ENCODE measurements around the gene FUT2. TPM values are rescaled to one million over a fixed set of nuclear protein-coding genes. Genes with fewer than 3 reads are reported as not detected.

FUT2 gene
- total and polyA plus RNA-seq, 2 of the 13 experiments (the other 11 are each of a cell fraction or from before 2014, with no cell fraction given), result 0.07 TPM; not detected in 1

GRCh38 chr19:48739404-48740163 lies 43.8 kb downstream of the FUT2 start:
- DNase-seq (ENCODE audit: low spot score), result no peak
- no peak overlapping the region for H3K4me3 ChIP-seq (replicated peaks in 1 of 3; ENCODE audit: insufficient read depth in 1 of 3, low read depth in 2 of 3, low read length in 3 of 3)
- WGBS (ENCODE audit: low lambda C conversion rate), result 88% methylated on average over 39 of the region's 51 CpGs
- no peak for ATAC-seq
- in situ Hi-C loops (cut with HindIII; ENCODE audit: extremely low pct_ligation_motif_present, low pct_unique_long_range_greater_than_20kb), result no loop called here
- H3K36me3 ChIP-seq (replicated peaks in 1 of 2; ENCODE audit: control insufficient read depth in 1 of 2, insufficient read depth in 2 of 2, low read length in 2 of 2), result no peaks in the 10 kb centered on the region
- no peaks in the 10 kb centered on the region for H3K79me2 ChIP-seq (ENCODE audit: insufficient read depth, low read length)
- H4K20me1 ChIP-seq (ENCODE audit: insufficient read depth, low read length), result no peaks in the 10 kb centered on the region
- H3K27ac ChIP-seq (ENCODE audit: extremely low read length, insufficient read depth, low read length), result no peak overlapping the region
- TF ChIP-seq ZNF878 (CRISPR knock-in tag; IDR thresholded peaks at IDR 0.05) (no peak), CEBPG (CRISPR knock-in tag; IDR thresholded peaks at IDR 0.05) (no peak), CHCHD3 (CRISPR knock-in tag; IDR thresholded peaks at IDR 0.05) (0 out of 2 replicates have a peak, but pooled peaks have one; percentile 0)
- FAIRE-seq, result no peak
- H3K4me2 ChIP-seq (ENCODE audit: low read depth, low read length), result 0 out of 2 replicates have a peak overlapping the region, but pooled peaks have one; percentile 18
- BruUV-seq (replicated peaks), result no TSS peak
- no peak overlapping the region for H2AFZ ChIP-seq (ENCODE audit: low read length)
- peaks cover 44% of the 10 kb centered on the region for H3K4me1 ChIP-seq (ENCODE audit: insufficient read depth, low read length)
- intact Hi-C loops (cut with micrococcal nuclease; ENCODE audit: unreplicated experiment), result no loop called here
- ChIA-PET CTCF (ENCODE audit: low intra/inter-chr PET ratio, low total read pairs) (interaction anchor here (1.3 to 1.7 kb wide), 5 partner anchors 26 to 93 kb away, joined by 6 to 18 read pairs (median 10); partner anchors contain the start of gene CA11), POLR2A (interaction anchor here (1.0 to 1.4 kb wide), 3 partner anchors 44 to 49 kb away, joined by 3 to 6 read pairs (median 3); partner anchors contain the start of gene FUT2)
- H3K9me3 ChIP-seq (ENCODE audit: low read length), result no peaks in the 10 kb centered on the region
- no peak overlapping the region for H3K9ac ChIP-seq (ENCODE audit: insufficient read depth, low read depth, low read length)
- H3K27me3 ChIP-seq (ENCODE audit: control insufficient read depth in 1 of 2, insufficient read depth in 2 of 2, low read length in 2 of 2), result peaks cover 0 to 1% of the 10 kb centered on the region in 2 experiments; a peak in 1 of 5 replicates

- Histone ChIP-seq H3K9me3 (ENCODE audit: low read length) (no peaks in the 10 kb centered on the region), H2AFZ (ENCODE audit: low read length) (no peak within 1 kb of the TSS), H3K9ac (ENCODE audit: insufficient read depth, low read depth, low read length) (no peak within 1 kb of the TSS)
- TF ChIP-seq MIXL1 (CRISPR knock-in tag; IDR thresholded peaks at IDR 0.05) (no peak), NFIB (CRISPR knock-in tag; IDR thresholded peaks at IDR 0.05; ENCODE audit: borderline replicate concordance) (no peak), RBM39 (IDR thresholded peaks at IDR 0.05; ENCODE audit: low read depth, low read length, poor library complexity, severe bottlenecking) (no peak), BCL6 (CRISPR knock-in tag; IDR thresholded peaks at IDR 0.05) (no peak), IRF2 (CRISPR knock-in tag; IDR thresholded peaks at IDR 0.05) (no peak), ARNTL (CRISPR knock-in tag; IDR thresholded peaks at IDR 0.05) (no peak), PBX3 (CRISPR knock-in tag; IDR thresholded peaks at IDR 0.05; ENCODE audit: borderline replicate concordance) (no peak), ZNF557 (CRISPR knock-in tag; IDR thresholded peaks at IDR 0.05) (no peak), ZNF639 (CRISPR knock-in tag; conservative IDR thresholded peaks at IDR 0.05) (no peak)
- TF ChIP-seq, protein P1, sequence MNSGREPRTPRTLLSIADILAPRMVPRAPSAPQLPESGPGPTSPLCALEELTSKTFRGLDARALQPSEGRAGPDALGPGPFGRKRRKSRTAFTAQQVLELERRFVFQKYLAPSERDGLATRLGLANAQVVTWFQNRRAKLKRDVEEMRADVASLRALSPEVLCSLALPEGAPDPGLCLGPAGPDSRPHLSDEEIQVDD (CRISPR knock-in tag; IDR thresholded peaks at IDR 0.05; ENCODE audit: borderline replicate concordance), result no peak
These were observed 44.6 kb downstream of the FUT2 start, which contains the start of gene RASIP1 for GRCh38 chr19:48740164-48740972. RASIP1 (minus strand) TSS chr19:48740610; CDS start chr19:48740282, 328 bp downstream.

More at GRCh38 chr19:48740164-48740972, 44.6 kb downstream of the FUT2 start, which contains the start of gene RASIP1:
- no peaks in the 10 kb centered on the region for H3K36me3 ChIP-seq (replicated peaks in 1 of 2; ENCODE audit: control insufficient read depth in 1 of 2, insufficient read depth in 2 of 2, low read length in 2 of 2)
- BruUV-seq (replicated peaks), result no TSS peak
- H3K4me2 ChIP-seq (ENCODE audit: low read depth, low read length), result no peak within 1 kb of the TSS
- H3K27me3 ChIP-seq (ENCODE audit: control insufficient read depth in 1 of 2, insufficient read depth in 2 of 2, low read length in 2 of 2), result peaks cover 0 to 1% of the 10 kb centered on the region in 2 experiments; a peak in 1 of 5 replicates
- ChIA-PET POLR2A (no interaction called here), CTCF (ENCODE audit: low intra/inter-chr PET ratio, low total read pairs) (no interaction called here)
- WGBS (ENCODE audit: low lambda C conversion rate), result 67% methylated on average over 21 of the region's 27 CpGs
- H3K4me1 ChIP-seq (ENCODE audit: insufficient read depth, low read length), result peaks cover 52% of the 10 kb centered on the region
- intact Hi-C loops (cut with micrococcal nuclease; ENCODE audit: unreplicated experiment) (no loop called here), in situ Hi-C loops (cut with HindIII; ENCODE audit: extremely low pct_ligation_motif_present, low pct_unique_long_range_greater_than_20kb) (no loop called here)
- ATAC-seq (no peak), DNase-seq (ENCODE audit: low spot score) (no peak), FAIRE-seq (no peak)
- no peaks in the 10 kb centered on the region for H4K20me1 ChIP-seq (ENCODE audit: insufficient read depth, low read length)
- H3K4me3 ChIP-seq (replicated peaks in 1 of 3; ENCODE audit: insufficient read depth in 1 of 3, low read depth in 2 of 3, low read length in 3 of 3), result peak within 1 kb of the TSS in 1 of 3 experiments; percentile 30; a peak in 1 of 6 replicates
- no peak within 1 kb of the TSS for H3K27ac ChIP-seq (ENCODE audit: extremely low read length, insufficient read depth, low read length)
- H3K79me2 ChIP-seq (ENCODE audit: insufficient read depth, low read length), result no peaks in the 10 kb centered on the region
